Psoas muscle (tissue), 8 donors: ENCODE measurements around the gene KRTAP4-4. TPM values are rescaled to one million over a fixed set of nuclear protein-coding genes. Genes with fewer than 3 reads are reported as not detected.

ENCODE experiments used
- ATAC-seq, 4 donors: fragments of 200-7000 bp; cut with Tn5 transposase; one replicate each; pipeline ENCODE4 v1.9.1; 2020; ENCODE audit warnings: moderate library complexity in 3 of 4, mild to moderate bottlenecking in 2 of 4
- DNase-seq, 2 donors: peaks; one replicate each; pipeline ENCODE4 v3.0.0-alpha.2; 2020
- H3K27ac ChIP-seq: fragments of 200-600 bp; one replicate; pipeline ENCODE4 v1.8.0; 2022
- H3K27me3 ChIP-seq, 3 donors: fragments of 200-600 bp in 1 of 3; one replicate each; pipeline versions ENCODE4 v1.6.1 to v1.8.0; 2013 to 2022; ENCODE audit warnings: low read length in 2 of 3, mild to moderate bottlenecking in 2 of 3, moderate library complexity in 1 of 3; ENCODE audit not compliant: insufficient read depth in 3 of 3
- H3K36me3 ChIP-seq, 2 donors: fragments of 200-600 bp in 1 of 2; one replicate each; pipeline versions ENCODE4 v1.6.1 to v1.8.0; 2013 to 2022; ENCODE audit warnings: low read depth in 1 of 2, mild to moderate bottlenecking in 1 of 2, moderate library complexity in 1 of 2; ENCODE audit not compliant: insufficient read depth in 1 of 2
- H3K4me1 ChIP-seq: fragments of 200-600 bp; one replicate; pipeline ENCODE4 v1.8.0; 2022
- H3K4me3 ChIP-seq: fragments of 200-600 bp; one replicate; pipeline ENCODE4 v1.8.0; 2022; ENCODE audit warnings: mild to moderate bottlenecking
- H3K9me3 ChIP-seq: fragments of 200-600 bp; one replicate; pipeline ENCODE4 v1.8.0; 2022
- WGBS, 3 donors: extraction: QIAGEN DNeasy Blood & Tissue Kit; methylation state at CpG; one replicate each; pipeline versions ENCODE4 v1.1.6 to v1.1.7; 2013; 5-methylcytosine and 5-hydroxymethylcytosine counted together
- intact Hi-C, 2 donors: fragments of 100-400 bp; cut with DNase I; formaldehyde crosslinking; loops; one replicate each; pipeline versions ENCODE4 v1.11.0 to v1.14.2; 2022
- polyA plus RNA-seq, 3 donors: library from polyadenylated mRNA; stranded (reverse); fragments of 200-250 nt; gene quantifications; one replicate each; pipeline ENCODE4 v1.2.3, GENCODE V29; 2013
- total RNA-seq, 4 donors: library from RNA; stranded (reverse); fragmentation: NEBNext Ultra II Directional in 2 of 4; extraction: Animal tissue kit (Norgen Biotek cat#: 25700) in 2 of 4; gene quantifications; one replicate each; pipeline versions ENCODE4 v1.2.1 to v1.2.4, GENCODE V29; 2021 to 2023
- TF ChIP-seq, protein P1 (sequence below): fragments of 200-600 bp; IDR thresholded peaks from one replicate; pipeline ENCODE4 v1.8.0; 2022; ENCODE audit warnings: antibody characterized with exemption
- donor health status: healthy with polysubstance abuse.
- donor health status: DM: no; HTN: no; CAD: no; lungs with moderate emphysema.
- donor health status: Bipolar disorder and iron deficiency.
- donor health status: healthy.
- donor health status: DM: yes; HTN: yes; CAD: no.
- donor health status: DM: no; HTN: no; CAD: no.
- donor health status: DM: no; HTN: no; CAD: no.
- donor health status: DM: yes; HTN: yes; CAD: no.

Gene KRTAP4-4
- total and polyA plus RNA-seq, 7 donors: not detected

DNA sequence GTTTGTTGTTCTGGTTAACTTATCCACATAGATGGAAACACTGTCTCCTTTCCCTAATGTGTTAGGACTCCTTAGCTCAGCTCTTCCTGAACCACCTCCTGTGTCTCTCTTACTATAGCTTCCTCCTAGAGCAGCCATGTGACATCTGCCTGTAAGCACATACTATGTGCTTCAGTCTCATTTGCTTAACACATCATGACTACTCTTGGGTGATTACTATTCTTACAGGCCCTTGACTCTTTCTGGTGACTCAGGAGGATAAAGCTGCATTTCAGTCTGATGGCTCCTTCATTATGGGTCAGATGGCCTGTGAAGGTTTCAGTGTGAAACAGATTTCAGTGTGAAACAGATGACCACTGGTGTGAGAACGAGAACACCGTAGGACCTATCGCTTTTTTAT lies 17.8 kb upstream of the KRTAP4-4 start:
- DNase-seq (no peak), ATAC-seq (no peak)
- Histone ChIP-seq H3K4me3 (no peak overlapping the region), H3K9me3 (no peaks in the 10 kb centered on the region), H3K36me3 (no peaks in the 10 kb centered on the region), H3K27ac (no peak overlapping the region), H3K4me1 (no peaks in the 10 kb centered on the region), H3K27me3 (peaks cover 0 to 6% (median 2%) of the 10 kb centered on the region in 3 donors)
- TF ChIP-seq, protein P1, sequence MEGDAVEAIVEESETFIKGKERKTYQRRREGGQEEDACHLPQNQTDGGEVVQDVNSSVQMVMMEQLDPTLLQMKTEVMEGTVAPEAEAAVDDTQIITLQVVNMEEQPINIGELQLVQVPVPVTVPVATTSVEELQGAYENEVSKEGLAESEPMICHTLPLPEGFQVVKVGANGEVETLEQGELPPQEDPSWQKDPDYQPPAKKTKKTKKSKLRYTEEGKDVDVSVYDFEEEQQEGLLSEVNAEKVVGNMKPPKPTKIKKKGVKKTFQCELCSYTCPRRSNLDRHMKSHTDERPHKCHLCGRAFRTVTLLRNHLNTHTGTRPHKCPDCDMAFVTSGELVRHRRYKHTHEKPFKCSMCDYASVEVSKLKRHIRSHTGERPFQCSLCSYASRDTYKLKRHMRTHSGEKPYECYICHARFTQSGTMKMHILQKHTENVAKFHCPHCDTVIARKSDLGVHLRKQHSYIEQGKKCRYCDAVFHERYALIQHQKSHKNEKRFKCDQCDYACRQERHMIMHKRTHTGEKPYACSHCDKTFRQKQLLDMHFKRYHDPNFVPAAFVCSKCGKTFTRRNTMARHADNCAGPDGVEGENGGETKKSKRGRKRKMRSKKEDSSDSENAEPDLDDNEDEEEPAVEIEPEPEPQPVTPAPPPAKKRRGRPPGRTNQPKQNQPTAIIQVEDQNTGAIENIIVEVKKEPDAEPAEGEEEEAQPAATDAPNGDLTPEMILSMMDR: no peak
- intact Hi-C loops: no loop called here
- WGBS, 3 donors: 87 to 93% (median 92%) methylated on average over 3 of the region's 3 CpGs

DNA sequence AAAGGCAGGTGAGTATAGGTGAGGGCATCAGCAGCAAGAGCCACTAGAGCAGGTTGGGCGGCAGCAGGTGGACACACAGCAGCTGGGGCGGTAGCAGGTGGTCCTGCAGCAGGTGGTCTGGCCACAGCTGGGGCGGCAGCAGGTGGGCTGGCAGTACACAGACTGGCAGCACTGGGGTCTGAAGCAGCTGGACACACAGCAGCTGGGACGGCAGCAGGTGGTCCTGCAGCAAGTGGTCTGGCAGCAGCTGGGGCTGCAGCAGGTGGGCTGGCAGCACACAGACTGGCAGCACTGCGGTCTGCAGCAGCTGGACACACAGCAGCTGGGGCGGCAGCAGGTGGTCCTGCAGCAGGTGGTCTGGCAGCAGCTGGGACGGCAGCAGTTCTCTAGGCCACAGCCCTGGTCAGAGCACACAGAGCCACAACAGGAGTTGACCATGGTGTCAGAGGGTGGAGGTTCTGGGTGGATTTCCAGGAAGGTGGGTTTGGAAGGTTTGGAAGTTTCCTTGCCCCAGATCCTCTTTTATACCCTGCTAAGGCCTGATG lies 17.3 kb upstream of the KRTAP4-4 start, which contains the start of gene KRTAP4-2:
TSS of gene KRTAP4-2 (minus strand) at position 495 of the 545 bp plus-strand sequence. CDS start at position 438, 57 bp downstream.
- Histone ChIP-seq H3K27ac (no peak within 1 kb of the TSS), H3K4me1 (no peaks in the 10 kb centered on the region), H3K27me3 (peaks cover 0 to 5% (median 2%) of the 10 kb centered on the region in 3 donors), H3K4me3 (no peak within 1 kb of the TSS), H3K36me3 (no peaks in the 10 kb centered on the region), H3K9me3 (no peaks in the 10 kb centered on the region)
- intact Hi-C loops: no loop called here
- ATAC-seq (no peak), DNase-seq (no peak)
- TF ChIP-seq, protein P1: no peak
- WGBS, 3 donors: 63 to 78% (median 69%) methylated on average over 7 of the region's 7 CpGs

DNA sequence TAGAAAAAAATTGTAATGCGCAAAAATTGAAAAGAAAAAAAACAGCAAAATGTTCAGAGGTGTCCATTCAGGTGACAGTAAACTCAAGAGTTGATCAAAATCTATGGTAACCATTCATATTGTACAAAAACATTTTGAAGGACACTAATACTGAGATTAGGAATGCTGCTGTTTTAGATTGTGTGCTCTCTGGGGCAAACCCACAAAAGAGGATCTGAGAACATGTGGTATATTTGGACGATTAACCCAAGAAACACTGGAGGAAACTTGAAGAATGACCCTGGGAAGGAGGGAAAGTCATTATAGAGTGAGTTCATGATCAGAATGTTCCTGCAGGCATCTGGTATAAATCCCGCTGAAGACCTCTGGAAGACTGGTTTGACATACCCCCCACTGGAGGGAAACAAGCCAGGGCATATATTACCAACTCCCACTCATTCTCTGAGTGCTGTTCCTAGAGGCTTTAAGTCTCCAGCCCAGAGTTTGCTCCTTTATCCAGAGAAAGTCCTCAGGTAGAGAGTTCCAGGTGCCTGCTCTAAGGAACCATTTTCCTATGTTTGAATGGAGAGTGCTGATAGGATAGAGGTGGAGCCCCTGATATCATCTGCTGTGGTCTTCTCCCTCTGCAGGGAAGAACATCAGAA lies 16.3 kb upstream of the KRTAP4-4 start:
- Histone ChIP-seq H3K9me3 (no peaks in the 10 kb centered on the region), H3K4me1 (no peaks in the 10 kb centered on the region), H3K36me3 (no peaks in the 10 kb centered on the region), H3K4me3 (no peak overlapping the region), H3K27me3 (peaks cover 0 to 2% (median 0%) of the 10 kb centered on the region in 3 donors), H3K27ac (no peak overlapping the region)
- WGBS, 3 donors: 75 to 87% (median 85%) methylated on average over 3 of the region's 3 CpGs
- ATAC-seq (no peak), DNase-seq (no peak)
- intact Hi-C loops: no loop called here
- TF ChIP-seq, protein P1: no peak

DNA sequence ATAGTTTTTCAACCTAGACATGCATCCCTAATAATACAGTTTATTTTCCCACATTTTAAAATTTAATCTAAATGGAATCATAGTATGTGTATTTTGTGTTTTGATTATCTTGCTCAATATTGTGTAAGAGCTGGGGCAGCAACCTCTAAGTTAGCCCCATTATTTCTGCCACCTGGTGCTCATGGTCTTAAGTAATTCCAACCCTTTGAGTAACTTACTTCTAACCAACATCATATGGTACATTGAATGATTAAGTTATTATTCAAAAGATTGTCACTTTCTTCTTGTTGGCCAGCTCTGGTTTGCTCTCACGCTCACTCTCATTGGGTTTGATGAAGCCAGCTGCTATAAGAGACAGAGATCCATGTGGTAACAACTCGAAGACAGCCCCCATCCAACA lies 11.3 kb upstream of the KRTAP4-4 start:
- no peaks in the 10 kb centered on the region for H3K9me3 ChIP-seq
- WGBS, 3 donors: 64 to 85% (median 65%) methylated on average over 2 of the region's 2 CpGs
- H3K36me3 ChIP-seq: no peaks in the 10 kb centered on the region
- no peak overlapping the region for H3K27ac ChIP-seq
- H3K27me3 ChIP-seq: peaks cover 0 to 2% (median 2%) of the 10 kb centered on the region in 3 donors
- TF ChIP-seq, protein P1: no peak
- ATAC-seq: no peak
- no peak overlapping the region for H3K4me3 ChIP-seq
- no peaks in the 10 kb centered on the region for H3K4me1 ChIP-seq
- intact Hi-C loops: no loop called here
- no peak for DNase-seq
